ENCODE data around the gene STRIP1.
A peak's percentile ranks its signal among the peaks of the same experiment; 100 is the strongest.
"Not testable (repeated sequence)": the region's sequence is repeated elsewhere in the genome, so short reads cannot be mapped to it uniquely, and the experiment has no call there.

The STRIP1 gene

DNA sequence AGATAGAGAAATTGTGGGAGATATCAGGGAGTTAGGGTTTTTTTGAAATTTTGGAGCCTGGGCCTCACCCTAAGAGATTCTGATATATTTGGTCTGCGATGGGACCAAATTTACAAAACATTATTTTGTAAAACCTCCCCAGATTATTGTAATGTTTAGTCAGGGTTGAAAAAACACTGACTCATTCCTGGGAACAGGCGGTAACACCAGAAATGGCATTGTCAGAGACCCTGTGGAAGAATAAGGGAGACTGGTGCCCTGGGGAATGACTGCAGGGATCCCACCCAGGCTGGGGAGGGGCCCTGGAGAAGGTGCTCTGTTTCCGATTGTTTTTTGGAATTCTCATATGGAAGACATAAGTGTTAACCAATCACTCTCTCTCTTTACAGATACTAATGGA is 13.1 kb upstream of the STRIP1 start:
- no peak overlapping the region for H3K4me3 ChIP-seq (replicated peaks in 1 of 2; ENCODE audit: low read depth in 2 of 2, low read length in 2 of 2)
- TF ChIP-seq, protein P1, sequence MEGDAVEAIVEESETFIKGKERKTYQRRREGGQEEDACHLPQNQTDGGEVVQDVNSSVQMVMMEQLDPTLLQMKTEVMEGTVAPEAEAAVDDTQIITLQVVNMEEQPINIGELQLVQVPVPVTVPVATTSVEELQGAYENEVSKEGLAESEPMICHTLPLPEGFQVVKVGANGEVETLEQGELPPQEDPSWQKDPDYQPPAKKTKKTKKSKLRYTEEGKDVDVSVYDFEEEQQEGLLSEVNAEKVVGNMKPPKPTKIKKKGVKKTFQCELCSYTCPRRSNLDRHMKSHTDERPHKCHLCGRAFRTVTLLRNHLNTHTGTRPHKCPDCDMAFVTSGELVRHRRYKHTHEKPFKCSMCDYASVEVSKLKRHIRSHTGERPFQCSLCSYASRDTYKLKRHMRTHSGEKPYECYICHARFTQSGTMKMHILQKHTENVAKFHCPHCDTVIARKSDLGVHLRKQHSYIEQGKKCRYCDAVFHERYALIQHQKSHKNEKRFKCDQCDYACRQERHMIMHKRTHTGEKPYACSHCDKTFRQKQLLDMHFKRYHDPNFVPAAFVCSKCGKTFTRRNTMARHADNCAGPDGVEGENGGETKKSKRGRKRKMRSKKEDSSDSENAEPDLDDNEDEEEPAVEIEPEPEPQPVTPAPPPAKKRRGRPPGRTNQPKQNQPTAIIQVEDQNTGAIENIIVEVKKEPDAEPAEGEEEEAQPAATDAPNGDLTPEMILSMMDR (IDR thresholded peaks at IDR 0.05; ENCODE audit: low read depth, low read length): no peak
- peak in 1 of 2 donors; percentile 54 for DNase-seq (ENCODE audit: low read depth in 2 of 2)

DNA sequence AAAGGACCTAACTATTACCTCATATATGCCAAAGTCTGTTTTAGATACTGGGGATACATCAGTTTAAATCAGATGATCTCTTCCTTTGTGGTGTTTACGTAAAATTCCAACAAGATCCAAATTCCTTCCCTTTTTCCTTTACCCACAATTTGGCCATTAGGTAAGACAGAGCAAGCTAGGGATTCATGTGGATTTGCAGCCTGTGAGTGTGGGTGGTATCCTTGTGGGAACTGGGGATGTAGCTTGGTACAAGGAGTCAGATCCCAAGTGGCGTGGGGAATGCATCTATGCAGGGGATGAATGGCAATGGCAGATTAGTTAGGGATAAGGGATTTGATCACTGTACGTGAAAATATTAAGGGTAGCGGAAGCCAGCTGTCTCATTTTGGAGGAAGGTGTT is 9.8 kb upstream of the STRIP1 start:
- no peak overlapping the region for H3K4me3 ChIP-seq (replicated peaks in 1 of 2; ENCODE audit: low read depth in 2 of 2, low read length in 2 of 2)
- no peak for DNase-seq (ENCODE audit: low read depth in 2 of 2)
- TF ChIP-seq, protein P1 (IDR thresholded peaks at IDR 0.05; ENCODE audit: low read depth, low read length): no peak

DNA sequence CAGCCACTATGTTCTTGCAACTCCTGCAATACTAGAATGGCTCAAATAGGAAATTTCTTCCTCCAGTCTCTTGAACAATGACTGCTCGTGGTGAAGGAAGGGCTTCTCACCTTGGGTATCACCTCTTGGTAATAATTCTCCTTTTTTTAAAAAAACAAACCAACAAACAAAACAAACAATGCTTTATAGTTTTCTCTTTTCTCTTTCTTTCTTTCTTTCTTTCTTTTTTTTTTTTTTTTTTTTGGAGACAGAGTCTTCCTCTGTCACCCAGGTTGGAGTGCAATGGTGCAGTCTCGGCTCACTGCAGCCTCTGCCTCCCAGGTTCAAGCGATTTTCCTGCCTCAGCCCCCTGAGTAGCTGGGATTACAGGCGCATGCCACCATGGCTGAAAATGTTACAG is 3.7 kb upstream of the STRIP1 start:
- not testable (repeated sequence) for DNase-seq (ENCODE audit: low read depth in 2 of 2); H3K4me3 ChIP-seq (replicated peaks in 1 of 2; ENCODE audit: low read depth in 2 of 2, low read length in 2 of 2)

DNA sequence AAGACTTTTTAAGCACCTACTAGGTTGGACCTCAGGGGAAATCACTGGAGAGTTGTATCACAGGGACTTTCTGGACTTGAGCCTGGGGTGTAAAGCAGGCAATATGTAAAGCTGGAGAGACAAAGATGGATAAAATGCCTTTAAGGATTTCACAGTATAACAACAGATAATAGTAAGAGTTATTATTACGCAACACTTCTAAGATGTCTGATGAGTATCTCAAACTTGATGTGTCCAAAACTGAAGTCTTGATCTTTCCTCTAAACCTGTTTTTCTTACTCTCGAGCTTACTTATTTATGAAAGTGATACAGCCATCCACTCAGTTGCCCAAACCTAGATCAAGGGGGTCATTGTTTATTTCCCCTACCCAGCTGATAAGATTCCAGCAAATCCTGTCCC is 2.1 kb upstream of the STRIP1 start:
- H3K4me3 ChIP-seq (replicated peaks in 1 of 2; ENCODE audit: low read depth in 2 of 2, low read length in 2 of 2): no peak overlapping the region
- TF ChIP-seq, protein P1 (IDR thresholded peaks at IDR 0.05; ENCODE audit: low read depth, low read length): no peak
- DNase-seq (ENCODE audit: low read depth in 2 of 2): no peak

DNA sequence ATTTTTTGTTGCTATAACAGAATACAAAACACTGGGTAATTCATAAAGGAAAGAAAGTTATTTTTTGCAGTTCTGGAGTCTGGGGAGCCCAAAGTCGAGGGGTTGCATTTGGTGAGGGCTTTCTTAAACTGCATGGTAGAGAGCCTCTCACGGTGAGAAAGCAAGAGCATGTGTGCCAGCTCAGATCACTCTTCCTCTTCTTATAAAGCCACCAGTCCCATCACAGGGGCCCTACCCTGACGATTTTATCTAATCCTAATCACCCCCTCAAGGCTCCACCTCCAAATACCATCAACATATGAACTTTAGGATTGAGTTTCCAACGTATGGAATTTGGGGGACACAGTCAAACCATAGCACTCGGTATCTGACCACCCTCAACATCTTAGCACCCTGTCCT is 1.0 kb upstream of the STRIP1 start:
- TF ChIP-seq, protein P1 (IDR thresholded peaks at IDR 0.05; ENCODE audit: low read depth, low read length): no peak
- no peak for DNase-seq (ENCODE audit: low read depth in 2 of 2)
- no peak overlapping the region for H3K4me3 ChIP-seq (replicated peaks in 1 of 2; ENCODE audit: low read depth in 2 of 2, low read length in 2 of 2)

DNA sequence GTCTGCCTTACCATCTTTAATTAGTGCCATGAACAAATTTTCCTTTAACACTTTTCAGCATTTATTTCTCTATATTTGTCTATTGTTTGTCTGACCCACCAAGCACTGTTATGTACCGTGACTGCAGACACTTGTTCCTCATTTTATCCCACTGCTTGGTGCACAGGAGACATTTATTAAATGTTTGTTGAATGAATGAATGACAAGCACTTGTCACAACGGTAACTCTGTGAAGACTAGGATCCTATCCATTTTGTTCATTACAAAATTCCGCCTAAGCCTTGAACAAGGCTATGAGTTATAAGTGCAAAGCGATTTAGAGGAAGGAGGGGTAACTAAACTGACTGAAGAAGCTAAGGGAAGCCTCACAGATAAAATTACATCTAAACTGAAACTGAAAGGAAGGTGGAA is 379 bp upstream of the STRIP1 start:
- H3K4me3 ChIP-seq (replicated peaks in 1 of 2; ENCODE audit: low read depth in 2 of 2, low read length in 2 of 2): peak overlapping the region; percentile 18 to 82
- no peak for DNase-seq (ENCODE audit: low read depth in 2 of 2)
- TF ChIP-seq, protein P1 (IDR thresholded peaks at IDR 0.05; ENCODE audit: low read depth, low read length): no peak

DNA sequence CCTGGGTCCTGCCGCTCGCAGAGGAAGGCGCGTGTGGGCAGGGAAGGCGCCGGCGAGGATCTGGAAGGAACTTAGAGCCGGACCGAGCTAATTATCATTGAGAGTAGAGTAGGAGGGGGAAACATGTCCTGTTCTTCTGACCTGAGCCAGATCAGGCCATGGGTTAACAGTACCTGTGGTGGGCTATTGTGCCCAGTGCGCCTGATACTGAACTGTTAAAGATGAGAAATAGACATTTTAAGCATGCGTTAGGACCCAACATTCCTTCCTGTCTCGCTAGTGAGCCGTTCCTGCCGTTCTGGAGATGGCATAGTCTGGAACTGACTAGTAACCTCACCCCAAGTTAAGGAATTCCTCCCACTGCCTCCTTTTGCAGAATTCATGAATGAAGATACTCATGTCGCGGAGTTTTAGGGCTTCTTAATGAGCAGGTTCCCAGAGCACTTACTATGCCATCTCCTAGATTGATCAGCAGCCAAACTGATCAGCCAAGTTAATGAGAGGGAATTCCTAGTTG is 870 bp downstream of the STRIP1 start:
- DNase-seq (ENCODE audit: low read depth in 2 of 2): peak; percentile 28 to 45
- H3K4me3 ChIP-seq (replicated peaks in 1 of 2; ENCODE audit: low read depth in 2 of 2, low read length in 2 of 2): peak overlapping the region; percentile 80 to 82

More for the DNA sequence above, 870 bp downstream of the STRIP1 start:
- TF ChIP-seq, protein P1 (IDR thresholded peaks at IDR 0.05; ENCODE audit: low read depth, low read length): no peak

All from cardiac fibroblast (primary cell).